Skin of body (tissue), 2 donors: ENCODE measurements around the gene FYCO1. TPM values are rescaled to one million over a fixed set of nuclear protein-coding genes. Genes with fewer than 3 reads are reported as not detected.

Experiments used
- small RNA-seq: library from RNA; depleted of rRNA; stranded (forward); fragments of <200 nt; gene quantifications from one replicate; pipeline ENCODE3, GENCODE V24; 2014; ENCODE audit warnings: low replicate concordance
- total RNA-seq: library from RNA; depleted of rRNA; stranded (reverse); fragments of >200 nt; gene quantifications from one replicate; pipeline ENCODE4 v1.2.3, GENCODE V29; 2014

FYCO1 gene
- total RNA-seq, 1 donor from 2014 or later = 22.9 TPM

Small RNA genes within 50 kb of the gene (small RNA-seq; reads per million reads assigned to genes)
- gene RF00019 = not detected

Other genes with a start within 250 kb of the FYCO1 start
- 0.39 TPM for gene SLC6A20, start 199.3 kb downstream of the FYCO1 start, total RNA-seq
- gene LZTFL1, start 153.7 kb downstream of the FYCO1 start, total RNA-seq = 13.2 TPM
- not detected for gene CCR9, start 109.3 kb downstream of the FYCO1 start, total RNA-seq
- gene CXCR6, start 52.4 kb downstream of the FYCO1 start, total RNA-seq = 0.39 TPM
- gene XCR1, start 31.7 kb upstream of the FYCO1 start, total RNA-seq = 0.39 TPM
- 3.2 TPM for gene CCR1, start 212.5 kb upstream of the FYCO1 start, total RNA-seq
- 0.49 TPM for gene CCR3, start 246.6 kb upstream of the FYCO1 start, total RNA-seq